Measurements from ENCODE around the gene GGT6.
A peak's percentile ranks its signal among the peaks of the same experiment; 100 is the strongest.

The GGT6 gene

GRCh38 chr17:4573115-4573514, 12.7 kb upstream of the GGT6 start:
- no peak for DNase-seq

DNA sequence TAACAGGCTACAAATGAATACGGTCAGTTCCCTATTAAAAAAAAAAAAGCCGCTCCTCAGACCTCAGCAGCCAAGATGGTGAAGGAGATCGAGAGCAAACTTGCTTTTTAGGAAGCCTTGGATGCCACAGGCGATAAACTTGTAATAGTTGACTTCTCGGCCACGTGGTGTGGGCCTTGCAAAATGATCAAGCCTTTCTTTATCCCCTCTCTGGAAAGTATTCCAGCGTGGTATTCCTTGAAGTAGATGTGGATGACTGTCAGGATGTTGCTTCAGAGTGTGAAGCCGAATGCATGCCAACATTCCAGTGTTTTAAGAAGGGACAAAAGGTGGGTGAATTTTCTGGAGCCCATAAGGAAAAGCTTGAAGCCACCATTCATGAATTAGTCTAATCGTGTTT, 11.8 kb upstream of the GGT6 start:
- DNase-seq = no peak

DNA sequence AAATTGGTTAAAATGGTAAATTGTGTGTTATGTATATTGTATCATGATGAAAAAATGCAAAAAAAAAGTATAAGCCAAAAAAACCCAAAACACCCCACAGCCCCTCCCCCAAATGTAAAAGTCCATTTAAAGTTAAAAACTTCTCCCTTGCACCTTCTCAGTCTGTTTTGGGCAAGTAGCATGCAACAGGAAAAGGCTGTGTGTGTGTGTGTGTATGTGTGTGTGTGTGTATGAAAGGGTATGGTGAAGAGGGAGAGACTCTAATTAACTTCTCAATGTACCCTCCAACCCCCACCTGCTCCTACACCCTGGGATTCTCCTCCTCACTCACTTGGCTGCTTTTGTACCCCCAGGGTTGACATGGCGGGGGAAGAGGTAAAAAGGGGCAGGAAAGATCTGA, 9.2 kb upstream of the GGT6 start:
- no peak for DNase-seq

GRCh38 chr17:4566785-4567184, 6.4 kb upstream of the GGT6 start:
- peak; percentile 50 for DNase-seq

DNA sequence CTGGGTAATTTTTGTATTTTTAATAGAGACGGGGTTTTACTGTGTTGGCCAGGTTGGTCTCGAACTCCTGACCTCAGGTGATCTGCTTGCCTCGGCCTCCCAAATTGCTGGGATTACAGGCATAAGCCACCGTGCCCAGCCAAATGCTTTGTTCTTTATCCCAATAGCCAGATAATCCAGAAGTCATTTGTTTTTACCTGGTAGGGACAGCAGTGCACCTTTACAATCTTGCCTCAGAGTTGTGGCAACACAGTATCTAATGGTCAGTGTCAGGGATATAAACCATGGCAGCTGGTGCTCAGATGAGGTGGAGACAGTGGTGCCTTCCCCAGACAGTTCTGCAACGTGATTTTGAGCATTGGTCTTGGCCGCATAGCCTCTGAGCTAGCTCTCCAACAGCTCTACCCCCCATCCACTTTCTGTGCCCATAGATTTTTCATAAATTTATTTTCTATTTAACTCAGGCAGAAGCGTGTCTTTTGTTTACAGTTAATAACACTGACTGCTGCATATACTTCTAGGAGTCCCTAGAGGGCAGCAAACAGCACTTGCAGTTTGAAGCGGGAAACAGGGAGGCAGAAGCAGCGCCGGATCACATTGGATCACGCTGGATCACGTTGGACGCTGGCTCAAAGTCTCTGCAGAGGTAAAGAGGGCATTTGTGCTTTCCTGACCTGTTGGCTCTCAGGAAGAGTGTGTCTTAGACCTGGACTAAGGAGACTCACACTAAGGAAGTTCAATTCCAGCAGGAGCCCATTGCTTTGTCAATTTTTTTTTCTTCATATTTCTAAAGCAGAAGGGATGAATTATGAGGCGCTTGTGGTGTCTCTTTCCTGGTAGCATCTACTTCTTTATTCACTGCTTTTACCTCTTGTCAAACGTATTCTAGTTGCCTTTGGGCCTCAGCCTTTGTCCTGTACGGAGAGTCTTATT, 5.1 kb upstream of the GGT6 start:
- DNase-seq = peak; percentile 55

DNA sequence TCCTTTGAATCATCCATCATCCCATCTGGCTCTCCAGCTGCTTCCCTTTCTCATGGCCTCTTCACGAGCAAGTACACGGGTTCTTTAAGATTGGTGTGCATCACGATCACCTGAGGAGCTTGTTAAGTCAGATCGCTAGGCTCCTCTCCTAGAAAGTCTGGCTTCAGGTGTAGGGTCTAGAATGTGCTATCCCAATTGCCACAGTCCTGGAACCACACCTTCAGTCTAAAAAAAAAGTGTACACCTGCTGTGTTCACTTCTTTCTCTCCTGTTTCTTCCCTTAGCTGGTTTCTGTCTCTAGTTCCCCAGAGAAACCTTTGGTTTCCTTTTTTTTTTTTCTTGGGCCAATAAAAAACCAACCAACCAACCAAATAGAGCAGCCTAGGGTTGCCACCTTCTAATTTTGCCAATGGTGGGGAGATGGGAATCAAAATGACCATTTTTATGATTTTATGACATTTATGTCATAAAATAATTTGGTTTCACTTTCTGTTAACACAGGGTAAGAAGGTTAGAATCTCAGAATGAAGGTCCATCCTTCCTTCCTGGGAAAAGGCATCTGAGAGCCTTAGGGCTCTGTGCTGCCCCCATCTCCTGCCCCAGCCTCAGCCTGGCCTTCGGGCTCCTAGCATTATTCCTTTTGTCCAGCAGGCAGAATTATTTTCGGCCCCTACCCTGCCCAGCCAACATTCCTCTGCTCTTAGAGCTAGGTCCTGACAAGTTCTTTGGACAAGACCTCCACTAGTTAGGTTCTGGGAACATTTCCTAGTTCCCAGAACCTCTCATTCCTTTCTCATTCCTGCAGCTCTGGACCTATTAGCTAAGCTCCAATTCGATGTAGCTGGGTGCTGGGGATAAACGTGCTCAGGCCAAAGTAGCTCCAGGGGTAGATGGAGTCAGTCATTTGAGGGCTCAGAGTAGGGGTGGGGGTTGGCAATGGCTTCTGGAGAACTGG, 1.9 kb upstream of the GGT6 start:
- DNase-seq = no peak

DNA sequence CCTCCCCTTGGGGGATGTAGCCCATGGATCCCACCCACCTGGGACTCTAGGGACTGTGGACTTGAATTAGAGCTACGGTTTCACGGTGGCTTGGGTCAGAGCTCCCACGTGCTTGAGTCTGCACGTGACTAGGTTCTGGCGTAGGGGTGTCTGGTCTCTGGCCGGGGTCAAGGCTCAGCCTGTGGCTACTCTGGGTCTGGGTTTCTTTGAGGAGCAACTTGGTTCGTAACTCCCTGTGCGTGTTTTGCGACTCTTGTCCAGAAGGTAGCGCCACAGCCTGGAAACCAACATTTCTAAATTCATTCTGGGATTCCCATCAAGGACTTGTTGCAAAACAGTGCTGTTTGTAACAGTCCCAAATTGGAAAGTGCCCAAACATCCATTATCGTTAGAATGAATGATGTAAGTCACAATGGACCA, 470 bp upstream of the GGT6 start:
- no peak for DNase-seq

DNA sequence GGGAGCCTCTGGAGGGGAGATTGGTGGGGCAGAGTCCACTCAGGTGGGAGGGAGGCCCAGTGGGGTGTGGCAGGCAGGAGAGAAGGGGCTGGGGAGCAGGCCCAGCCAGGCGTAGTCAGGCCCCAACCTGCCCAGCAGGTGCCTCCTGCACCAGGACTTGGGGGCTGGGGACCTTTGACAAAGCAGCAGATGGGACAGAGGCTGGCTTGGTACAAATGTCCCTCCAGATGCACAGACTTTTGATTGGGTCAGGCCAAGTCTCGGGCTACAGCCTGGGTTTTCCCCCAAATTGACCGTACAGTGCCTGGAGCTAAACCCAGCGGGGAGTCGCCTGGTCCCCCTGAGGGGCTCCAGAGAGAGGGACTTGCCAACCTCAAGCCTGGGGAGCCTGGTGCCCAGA, 411 bp downstream of the GGT6 start:
- no peak for DNase-seq

GRCh38 chr17:4559139-4559791, 1.1 kb downstream of the GGT6 start:
- no peak for DNase-seq

DNA sequence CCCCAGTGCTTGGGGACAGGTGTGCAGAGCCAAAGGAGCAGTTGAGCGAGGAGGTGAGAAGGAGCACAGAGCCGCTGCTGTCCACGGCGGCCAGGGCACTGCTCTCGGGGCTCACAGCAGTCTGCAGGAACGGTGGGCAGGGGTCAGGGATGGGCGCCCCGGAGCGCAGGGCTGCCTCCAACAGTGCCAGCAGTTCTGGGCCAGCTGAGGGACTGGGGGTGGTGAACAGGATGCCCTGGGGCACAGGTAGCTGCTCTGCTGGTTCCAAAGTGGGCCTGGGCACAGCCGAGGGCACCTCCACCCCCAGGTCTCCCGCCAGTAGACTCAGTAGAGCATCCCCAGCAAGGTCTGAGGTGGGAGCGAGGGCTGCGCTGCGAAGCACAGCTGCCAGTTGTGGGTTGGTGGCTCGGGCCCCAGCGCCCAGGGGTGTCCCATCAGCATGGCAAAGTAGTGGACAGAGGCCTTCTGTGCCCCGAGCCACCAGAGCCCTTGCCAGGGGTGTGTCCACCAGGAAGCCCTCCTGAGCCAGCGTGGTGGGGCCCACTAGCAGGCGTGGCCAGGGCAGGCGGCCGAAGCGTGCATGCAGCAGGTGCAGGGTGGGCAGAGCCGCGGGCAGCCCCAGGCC, 1.9 kb downstream of the GGT6 start:
- no peak for DNase-seq

- no peak for DNase-seq
Observed at GRCh38 chr17:4557626-4558346, 2.6 kb downstream of the GGT6 start.

DNA sequence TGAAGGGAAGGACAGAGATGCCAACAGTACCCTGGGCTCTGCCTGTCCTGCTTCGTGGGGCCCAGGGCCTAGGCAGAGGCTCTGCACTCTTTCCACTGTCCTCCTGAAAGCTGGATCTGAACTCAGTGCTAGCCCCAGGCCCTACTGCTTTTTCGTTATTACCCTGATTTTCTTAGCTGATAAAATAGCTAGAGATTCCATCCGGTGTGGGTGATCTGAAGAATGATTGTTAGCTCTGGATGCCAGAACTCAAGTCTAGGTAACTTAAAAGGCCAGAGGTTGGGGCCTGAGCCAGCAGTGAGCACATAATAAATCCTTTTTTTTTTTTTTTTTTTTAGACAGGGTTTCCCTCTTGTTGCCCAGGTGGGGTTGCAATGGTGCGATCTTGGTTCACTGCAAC, 3.4 kb downstream of the GGT6 start:
- no peak for DNase-seq

DNA sequence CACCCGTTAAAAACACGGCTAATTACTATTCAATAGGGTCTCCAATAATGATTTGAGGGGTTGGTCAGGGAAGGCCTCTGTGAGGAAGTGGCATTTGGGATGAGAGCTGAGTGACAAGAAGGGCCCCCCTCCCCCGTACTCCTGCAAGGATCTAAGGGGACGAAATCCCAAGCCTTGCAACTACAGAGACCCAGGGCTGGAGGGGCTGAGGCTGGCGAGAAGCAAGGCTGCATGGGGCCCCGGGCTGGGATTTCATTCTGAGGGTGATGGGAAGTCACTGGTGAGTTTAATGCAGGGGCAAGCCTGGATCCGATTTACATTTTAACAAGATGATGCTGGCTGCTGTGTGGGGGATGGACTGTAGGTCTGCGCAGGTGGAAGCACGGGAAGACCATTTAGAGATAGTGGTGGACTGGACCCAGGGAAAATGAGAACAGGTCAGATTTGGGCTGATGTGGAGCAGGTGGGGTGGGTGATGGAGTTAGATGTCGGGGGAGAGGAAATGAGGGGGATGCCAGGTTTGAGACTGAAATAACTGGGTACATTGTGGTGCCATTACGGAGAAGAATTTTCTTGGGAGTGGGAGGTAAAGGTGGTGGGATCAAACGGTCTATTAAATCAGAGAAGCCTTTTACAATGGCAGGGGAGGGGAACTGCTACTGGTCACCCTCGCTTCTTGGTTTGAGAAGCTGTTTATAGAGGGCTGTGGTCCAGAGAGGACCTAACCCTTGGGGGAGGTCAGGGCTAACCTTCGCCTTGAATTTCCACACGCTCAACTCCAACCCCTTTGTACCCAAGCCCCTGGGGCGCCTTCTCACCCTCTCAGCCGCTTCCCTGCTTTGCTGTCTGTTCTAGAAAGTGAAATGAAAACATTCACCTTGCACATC, 4.3 kb downstream of the GGT6 start:
- no peak for DNase-seq

GRCh38 chr17:4554997-4555799, 5.2 kb downstream of the GGT6 start, which contains the start of gene MYBBP1A:
Gene MYBBP1A, minus strand, starts transcription at chr17:4555384. Its CDS starts 60 bp downstream, at chr17:4555324.
- peak; percentile 97 for DNase-seq

GRCh38 chr17:4554441-4554996, 5.9 kb downstream of the GGT6 start:
- no peak for DNase-seq

DNA sequence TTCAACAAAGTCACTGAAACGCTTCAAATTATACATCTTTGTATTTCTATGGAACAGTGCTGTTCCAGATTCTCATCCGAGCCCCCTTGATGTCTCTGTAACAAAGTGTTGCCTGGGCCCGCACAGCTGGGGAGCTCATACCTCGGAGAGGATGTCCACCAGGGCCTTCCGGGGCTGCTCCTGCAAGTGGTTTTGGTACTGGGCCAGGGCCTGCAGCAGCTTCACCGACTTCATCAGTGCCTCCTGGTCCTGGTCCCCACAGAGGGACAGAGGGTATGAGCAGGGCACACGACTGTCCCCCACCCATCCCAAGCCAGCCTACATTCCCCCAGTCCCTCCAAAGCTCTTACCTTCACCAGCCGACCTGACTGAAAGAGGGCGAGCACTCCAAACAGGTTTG, 6.7 kb downstream of the GGT6 start:
- DNase-seq = no peak

DNA sequence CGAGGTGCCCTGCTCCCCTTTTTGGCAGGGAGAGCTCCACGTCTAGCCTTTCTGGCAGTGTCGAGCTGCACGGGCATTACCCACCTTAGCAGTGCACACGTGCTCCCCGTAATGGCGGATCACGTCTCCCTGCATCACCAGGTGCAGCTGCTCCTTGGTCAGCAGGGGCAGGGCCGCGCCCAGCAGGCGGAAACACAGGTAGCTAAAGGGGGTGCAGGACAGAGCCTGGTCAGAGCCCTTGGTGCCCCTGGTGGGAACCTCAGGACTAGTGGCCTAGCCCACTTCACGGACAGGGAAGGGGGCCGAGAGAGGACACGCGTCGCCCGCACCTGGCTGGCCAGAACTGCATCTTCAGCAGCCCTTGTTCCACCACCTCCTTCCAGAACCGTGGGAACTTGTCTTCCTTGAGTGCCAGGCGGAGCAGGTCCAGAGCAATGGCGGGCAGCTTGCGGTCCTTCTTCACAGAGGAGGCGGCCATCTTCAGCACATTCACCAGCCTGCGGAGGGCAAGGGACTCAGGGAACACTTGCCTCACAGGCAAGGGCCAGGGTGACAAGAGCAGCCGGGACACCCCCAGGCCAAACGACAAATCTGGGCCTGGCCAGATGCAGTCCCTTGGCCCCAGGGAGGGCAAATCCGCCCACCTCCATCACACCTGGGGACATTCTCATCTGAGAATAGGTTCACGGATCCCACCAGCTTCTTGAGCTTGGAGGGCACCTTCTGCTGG, 8.4 kb downstream of the GGT6 start:
- DNase-seq = no peak

DNA sequence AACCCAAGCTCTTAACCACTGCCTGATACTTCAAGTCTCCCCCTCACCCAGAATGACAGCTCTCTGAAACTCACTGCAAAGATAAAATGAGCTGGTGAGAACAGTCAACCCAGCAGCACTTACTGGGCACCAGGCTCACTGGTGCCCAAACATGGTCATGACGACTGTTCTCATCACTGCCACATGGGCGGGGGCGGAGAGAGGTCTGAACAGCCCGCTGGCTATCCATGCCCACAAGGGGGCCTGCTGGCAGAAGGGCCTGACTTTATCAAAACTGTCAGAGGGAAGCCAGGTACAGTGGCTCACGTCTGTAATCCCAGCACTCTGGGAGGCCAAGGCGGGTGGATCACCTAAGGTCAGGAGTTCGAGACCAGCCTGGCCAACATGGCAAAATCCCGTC, 9.2 kb downstream of the GGT6 start:
- no peak for DNase-seq

GRCh38 chr17:4550534-4551039, 9.8 kb downstream of the GGT6 start:
- no peak for DNase-seq

Data from activated naive CD4-positive, alpha-beta T cell treated with Interleukin-2 at 50 U/mL for 16 hours (primary cell).